Mesenchymal stem cell (in vitro differentiated cells and primary cell): ENCODE measurements around the gene SUPT5H.

Experiments
- DNase-seq: peaks from one replicate; pipeline ENCODE4 v3.0.0-alpha.2; 2013
- H2AFZ ChIP-seq: one replicate; pipeline ENCODE4 v1.6.1; 2013; ENCODE audit warnings: low read depth, mild to moderate bottlenecking, control low read depth, inconsistent platforms, low read length, moderate library complexity
- H2AK5ac ChIP-seq: 2 replicates; pipeline ENCODE4 v1.6.1; 2013; ENCODE audit warnings: low read length, moderate library complexity, mild to moderate bottlenecking, inconsistent platforms; ENCODE audit not compliant: severe bottlenecking
- H2BK120ac ChIP-seq: one replicate; pipeline ENCODE4 v1.6.1; 2013; ENCODE audit warnings: low read depth, mild to moderate bottlenecking, inconsistent platforms, low read length, moderate library complexity
- H2BK12ac ChIP-seq, 2 experiments: one replicate each; pipeline ENCODE4 v1.6.1; 2013; ENCODE audit warnings: inconsistent platforms in 2 of 2, low read length in 2 of 2, mild to moderate bottlenecking in 2 of 2, moderate library complexity in 2 of 2, control low read depth in 1 of 2
- H2BK15ac ChIP-seq: one replicate; pipeline ENCODE4 v1.6.1; 2013; ENCODE audit warnings: mild to moderate bottlenecking, low read depth, inconsistent platforms; ENCODE audit not compliant: poor library complexity, severe bottlenecking
- H2BK5ac ChIP-seq: 2 replicates; pipeline ENCODE4 v1.6.1; 2013; ENCODE audit warnings: low read depth, mild to moderate bottlenecking, low read length, control low read depth, inconsistent platforms; ENCODE audit not compliant: poor library complexity, severe bottlenecking
- H3K14ac ChIP-seq, 2 experiments: one replicate each; pipeline ENCODE4 v1.6.1; 2013; ENCODE audit warnings: inconsistent platforms in 2 of 2, low read length in 2 of 2, control low read depth in 1 of 2, mild to moderate bottlenecking in 1 of 2, moderate library complexity in 1 of 2
- H3K18ac ChIP-seq, 2 experiments: one replicate each; pipeline ENCODE4 v1.6.1; 2013; ENCODE audit warnings: inconsistent platforms in 2 of 2, low read length in 2 of 2, control low read depth in 1 of 2, low read depth in 1 of 2, mild to moderate bottlenecking in 1 of 2
- H3K23ac ChIP-seq, 2 experiments: one replicate each; pipeline ENCODE4 v1.6.1; 2013; ENCODE audit warnings: inconsistent platforms in 2 of 2, low read length in 2 of 2, mild to moderate bottlenecking in 2 of 2, moderate library complexity in 2 of 2, control low read depth in 1 of 2
- H3K27ac ChIP-seq: 2 replicates; pipeline ENCODE4 v1.5.1; 2013; ENCODE audit warnings: mild to moderate bottlenecking, moderate library complexity, low read length, control low read depth, inconsistent platforms; ENCODE audit not compliant: poor library complexity, severe bottlenecking
- H3K27me3 ChIP-seq, 2 experiments: 2 replicates each; pipeline versions ENCODE4 v1.6.1 to v1.7.0; 2013; ENCODE audit warnings: low read length in 2 of 2, mild to moderate bottlenecking in 2 of 2, moderate library complexity in 2 of 2, control low read depth in 1 of 2, inconsistent platforms in 1 of 2; ENCODE audit not compliant: control insufficient read depth in 1 of 2, insufficient read depth in 1 of 2
- H3K36me3 ChIP-seq, 2 experiments: 2 replicates each; pipeline versions ENCODE4 v1.6.1 to v1.7.0; 2013; ENCODE audit warnings: low read length in 2 of 2, control low read depth in 1 of 2, inconsistent platforms in 1 of 2, low read depth in 1 of 2, mild to moderate bottlenecking in 1 of 2; ENCODE audit not compliant: insufficient read depth in 2 of 2, control insufficient read depth in 1 of 2
- H3K4ac ChIP-seq, 2 experiments: one replicate each; pipeline ENCODE4 v1.6.1; 2013; ENCODE audit warnings: inconsistent platforms in 2 of 2, low read length in 2 of 2, mild to moderate bottlenecking in 2 of 2, moderate library complexity in 2 of 2, control low read depth in 1 of 2, low read depth in 1 of 2
- H3K4me1 ChIP-seq: 2 replicates; pipeline ENCODE4 v1.6.1; 2013; ENCODE audit warnings: low read depth, low read length, control low read depth; ENCODE audit not compliant: control insufficient read depth, insufficient read depth
- H3K4me2 ChIP-seq: 2 replicates; pipeline ENCODE4 v1.6.1; 2013; ENCODE audit warnings: low read length, mild to moderate bottlenecking, inconsistent platforms; ENCODE audit not compliant: poor library complexity, severe bottlenecking
- H3K4me3 ChIP-seq, 2 experiments: 2 replicates each; pipeline versions ENCODE4 v1.5.1 to v1.7.0; 2013; ENCODE audit warnings: low read length in 2 of 2, mild to moderate bottlenecking in 2 of 2, control low read depth in 1 of 2, low read depth in 1 of 2; ENCODE audit not compliant: insufficient read depth in 1 of 2
- H3K79me1 ChIP-seq: replicated peaks from 2 replicates; pipeline ENCODE4 v1.6.1; 2013; ENCODE audit warnings: mild to moderate bottlenecking, control low read depth, low read length, inconsistent platforms; ENCODE audit not compliant: poor library complexity, severe bottlenecking
- H3K9ac ChIP-seq: 2 replicates; pipeline ENCODE4 v1.7.0; 2013; ENCODE audit warnings: mild to moderate bottlenecking, low read length, moderate library complexity
- H3K9me3 ChIP-seq: 2 replicates; pipeline ENCODE4 v1.7.0; 2013; ENCODE audit warnings: mild to moderate bottlenecking, low read length; ENCODE audit not compliant: control insufficient read depth
- H4K8ac ChIP-seq: one replicate; pipeline ENCODE4 v1.6.1; 2013; ENCODE audit warnings: inconsistent platforms, mild to moderate bottlenecking, low read length, moderate library complexity
- H4K91ac ChIP-seq: one replicate; pipeline ENCODE4 v1.6.1; 2013; ENCODE audit warnings: mild to moderate bottlenecking, low read length, inconsistent platforms
- WGBS: methylation state at CpG from one replicate; pipeline ENCODE4 v1.1.7; 2013; ENCODE audit warnings: mixed read lengths; 5-methylcytosine and 5-hydroxymethylcytosine counted together

The SUPT5H gene

DNA sequence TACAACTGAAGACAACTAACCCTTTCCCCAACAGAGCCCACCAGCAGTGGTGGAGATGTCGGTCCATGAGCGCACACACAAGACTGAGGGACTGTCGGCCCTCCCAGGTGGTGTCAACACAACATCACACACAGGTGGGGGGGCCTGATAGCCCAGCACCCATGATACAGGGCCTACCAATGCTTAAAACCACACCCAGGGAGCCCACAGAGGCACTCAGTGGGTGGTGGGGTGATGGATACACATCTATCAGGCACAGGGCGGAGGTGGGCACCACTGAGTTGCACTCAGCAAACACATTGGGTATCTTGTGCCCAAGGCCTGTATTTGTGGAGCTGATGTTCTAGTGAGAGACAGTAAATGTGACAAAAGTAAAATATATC is 45.7 kb upstream of the SUPT5H start:
- peaks cover 18 to 29% of the 10 kb centered on the region in 2 experiments for H3K36me3 ChIP-seq
- H3K4ac ChIP-seq: no peak overlapping the region
- no peak overlapping the region for H3K14ac ChIP-seq
- H2BK5ac ChIP-seq: no peak overlapping the region
- H2BK12ac ChIP-seq: peak overlapping the region; percentile 0 to 90
- H3K79me1 ChIP-seq: peaks cover 11% of the 10 kb centered on the region
- H3K4me3 ChIP-seq: no peak overlapping the region
- no peak overlapping the region for H2AK5ac ChIP-seq
- peaks cover 31% of the 10 kb centered on the region for H3K4me1 ChIP-seq
- H4K8ac ChIP-seq: no peak overlapping the region
- H3K9me3 ChIP-seq: no peaks in the 10 kb centered on the region
- DNase-seq: no peak
- 91% methylated on average over 4 of the region's 4 CpGs for WGBS
- no peak overlapping the region for H3K23ac ChIP-seq
- H2BK15ac ChIP-seq: peak overlapping the region; percentile 38
- no peak overlapping the region for H2BK120ac ChIP-seq
- no peaks in the 10 kb centered on the region for H3K27me3 ChIP-seq
- H4K91ac ChIP-seq: peak overlapping the region; percentile 19
- no peak overlapping the region for H2AFZ ChIP-seq
- no peak overlapping the region for H3K18ac ChIP-seq
- no peak overlapping the region for H3K4me2 ChIP-seq
- no peak overlapping the region for H3K27ac ChIP-seq
- no peak overlapping the region for H3K9ac ChIP-seq

DNA sequence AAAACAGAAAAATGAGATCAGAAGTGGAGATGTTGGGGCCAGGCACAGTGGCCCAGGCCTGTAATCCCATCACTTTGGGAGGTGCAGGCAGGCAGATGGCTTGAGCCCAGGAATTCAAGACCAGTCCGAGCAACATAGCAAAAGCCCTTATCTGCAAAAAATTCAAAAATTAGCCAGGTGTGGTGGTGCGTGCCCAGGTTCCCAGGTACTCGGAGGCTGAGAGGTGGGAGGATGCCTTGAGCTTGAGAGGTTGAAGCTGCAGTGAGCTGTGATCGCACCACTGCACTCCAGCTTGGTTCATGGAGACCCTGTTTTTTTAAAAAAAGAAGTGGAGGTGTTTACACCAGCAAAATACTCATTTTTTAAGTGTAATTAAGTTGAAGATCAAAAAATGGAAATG is 45.3 kb upstream of the SUPT5H start:
- Histone ChIP-seq H3K9ac (no peak overlapping the region), H3K4me3 (no peak overlapping the region), H4K8ac (no peak overlapping the region), H3K27ac (no peak overlapping the region), H3K23ac (no peak overlapping the region), H4K91ac (peak overlapping the region; percentile 66), H2BK120ac (no peak overlapping the region), H3K9me3 (no peaks in the 10 kb centered on the region), H3K14ac (no peak overlapping the region), H3K36me3 (peaks cover 15 to 26% of the 10 kb centered on the region in 2 experiments), H2BK15ac (no peak overlapping the region), H3K4me1 (peaks cover 31% of the 10 kb centered on the region), H2AK5ac (no peak overlapping the region), H3K79me1 (peaks cover 11% of the 10 kb centered on the region), H2AFZ (no peak overlapping the region), H3K4ac (no peak overlapping the region), H3K4me2 (no peak overlapping the region), H2BK5ac (no peak overlapping the region), H3K18ac (no peak overlapping the region), H3K27me3 (no peaks in the 10 kb centered on the region), H2BK12ac (peak overlapping the region; percentile 0 to 90)
- WGBS: 95% methylated on average over 3 of the region's 4 CpGs
- DNase-seq: no peak

DNA sequence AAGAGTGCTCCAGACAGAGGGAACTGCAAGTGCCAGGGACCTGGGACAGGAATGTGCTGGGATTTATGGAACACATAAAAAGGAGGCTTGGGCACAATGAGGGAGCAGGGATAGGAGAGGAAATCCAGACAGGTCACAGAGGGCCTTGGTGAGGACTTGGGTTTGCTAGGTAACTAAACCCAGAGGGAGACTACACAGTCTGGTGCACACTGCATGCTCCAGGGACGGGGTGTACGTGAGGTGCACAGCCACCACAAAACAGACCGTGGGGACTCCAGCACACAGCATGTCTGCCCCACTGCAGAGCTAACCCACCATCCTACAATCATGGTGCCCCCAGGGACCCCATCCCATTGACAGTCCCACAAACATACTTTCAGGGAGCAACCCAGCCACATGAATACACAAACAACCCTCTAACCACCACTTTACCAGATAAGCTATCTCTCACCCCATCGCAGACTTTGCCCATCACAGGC is 44.3 kb upstream of the SUPT5H start:
- no peak for DNase-seq
- Histone ChIP-seq H3K4ac (peak overlapping the region; percentile 9 to 96), H3K79me1 (peaks cover 7% of the 10 kb centered on the region), H3K27me3 (no peaks in the 10 kb centered on the region), H3K23ac (peak overlapping the region in 1 of 2 experiments; percentile 53), H3K4me2 (no peak overlapping the region), H2BK5ac (no peak overlapping the region), H3K9ac (peak overlapping the region; percentile 97), H3K9me3 (no peaks in the 10 kb centered on the region), H2AK5ac (no peak overlapping the region), H3K27ac (no peak overlapping the region), H2BK12ac (peak overlapping the region; percentile 97 to 100), H4K91ac (peak overlapping the region; percentile 95), H2AFZ (no peak overlapping the region), H3K36me3 (peaks cover 7 to 17% of the 10 kb centered on the region in 2 experiments), H2BK15ac (no peak overlapping the region), H3K4me3 (no peak overlapping the region), H2BK120ac (no peak overlapping the region), H3K4me1 (peaks cover 32% of the 10 kb centered on the region), H3K18ac (peak overlapping the region; percentile 97 to 100), H3K14ac (peak overlapping the region in 1 of 2 experiments; percentile 76), H4K8ac (peak overlapping the region; percentile 99)
- WGBS: 50% methylated on average over 4 of the region's 4 CpGs

DNA sequence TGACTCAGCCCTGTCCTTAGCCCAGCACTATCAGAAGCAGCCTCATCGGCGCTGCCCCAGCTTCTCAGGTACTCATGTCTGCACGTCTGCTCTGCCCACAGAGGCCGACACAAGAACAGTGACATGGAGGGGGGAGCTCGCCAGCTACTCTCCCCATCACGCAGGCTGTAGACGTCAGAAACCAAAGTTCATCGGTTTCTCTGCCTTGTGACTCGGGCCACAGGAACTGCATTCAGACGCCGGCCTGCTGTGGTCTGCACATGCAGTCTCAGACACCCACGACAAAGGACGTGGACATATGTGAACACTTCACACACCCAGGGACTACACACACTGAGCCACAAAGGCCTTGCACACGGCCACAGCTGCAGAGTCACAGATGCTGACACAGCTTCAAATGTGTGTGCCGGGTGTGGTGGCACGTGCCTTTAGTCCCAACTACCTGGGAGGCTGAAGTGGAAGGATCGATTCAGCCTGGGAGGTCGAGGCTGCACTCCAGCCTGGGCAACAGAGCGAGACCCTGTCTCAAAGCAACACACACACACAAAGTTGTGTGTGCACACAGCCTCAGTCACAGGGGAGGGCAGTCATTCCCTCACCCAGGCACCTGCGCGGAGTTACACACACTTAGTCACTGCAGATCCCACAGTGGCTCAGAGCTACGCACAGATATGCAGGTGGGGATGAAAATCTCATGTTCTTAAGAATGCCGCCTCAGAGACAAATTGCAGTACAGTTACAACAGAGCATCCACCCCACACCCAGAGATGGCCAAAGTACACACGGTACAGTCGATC is 43.6 kb upstream of the SUPT5H start:
- Histone ChIP-seq H3K4me3 (peak overlapping the region; percentile 39 to 47), H4K91ac (peak overlapping the region; percentile 95), H3K9ac (peak overlapping the region; percentile 97), H2BK5ac (no peak overlapping the region), H3K9me3 (no peaks in the 10 kb centered on the region), H2BK120ac (peak overlapping the region; percentile 100), H2BK15ac (peak overlapping the region; percentile 98), H3K4ac (peak overlapping the region; percentile 1 to 96), H3K4me1 (peaks cover 32% of the 10 kb centered on the region), H3K23ac (no peak overlapping the region), H2AK5ac (no peak overlapping the region), H3K4me2 (no peak overlapping the region), H3K27ac (peak overlapping the region; percentile 16), H3K18ac (peak overlapping the region; percentile 97 to 100), H2BK12ac (peak overlapping the region; percentile 97 to 100), H2AFZ (no peak overlapping the region), H3K36me3 (peaks cover 7 to 15% of the 10 kb centered on the region in 2 experiments), H3K79me1 (peaks cover 7% of the 10 kb centered on the region), H3K27me3 (no peaks in the 10 kb centered on the region), H4K8ac (peak overlapping the region; percentile 99), H3K14ac (peak overlapping the region in 1 of 2 experiments; percentile 94)
- WGBS: 43% methylated on average over 25 of the region's 25 CpGs
- DNase-seq: peak; percentile 94
